GM18861 (cell line): ENCODE results near the gene CHPF.

Experiments
- ATAC-seq: cut with Tn5 transposase; IDR thresholded peaks from one replicate; pipeline ENCODE4 v1.9.1; 2021; ENCODE audit not compliant: unreplicated experiment

CHPF gene

GRCh38 chr2:219569041-219569440, 25.4 kb upstream of the CHPF start:
- no peak for ATAC-seq

GRCh38 chr2:219567791-219568361, 24.3 kb upstream of the CHPF start:
- ATAC-seq: no peak

- no peak for ATAC-seq
These were observed 23.5 kb upstream of the CHPF start for GRCh38 chr2:219567131-219567530.

DNA sequence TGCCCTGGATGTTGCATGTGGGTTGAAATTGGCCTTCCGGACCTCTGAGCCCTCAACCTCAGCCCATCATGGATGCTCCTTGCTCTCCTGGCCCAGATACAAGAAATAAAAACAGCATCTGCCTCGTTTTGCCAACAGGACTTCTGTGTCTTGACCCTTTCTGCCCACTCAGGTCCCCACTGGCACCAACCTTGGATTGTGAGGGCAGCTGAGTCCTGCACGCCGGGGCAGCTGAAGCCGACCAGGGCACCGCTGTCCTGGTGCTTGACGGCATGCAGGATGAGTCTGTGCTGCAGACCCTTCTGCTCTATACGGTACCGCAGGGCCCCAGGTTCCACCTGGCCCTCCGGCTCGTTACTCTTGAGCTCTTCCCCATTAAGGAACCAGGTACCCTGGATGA, 23.0 kb upstream of the CHPF start:
- no peak for ATAC-seq

DNA sequence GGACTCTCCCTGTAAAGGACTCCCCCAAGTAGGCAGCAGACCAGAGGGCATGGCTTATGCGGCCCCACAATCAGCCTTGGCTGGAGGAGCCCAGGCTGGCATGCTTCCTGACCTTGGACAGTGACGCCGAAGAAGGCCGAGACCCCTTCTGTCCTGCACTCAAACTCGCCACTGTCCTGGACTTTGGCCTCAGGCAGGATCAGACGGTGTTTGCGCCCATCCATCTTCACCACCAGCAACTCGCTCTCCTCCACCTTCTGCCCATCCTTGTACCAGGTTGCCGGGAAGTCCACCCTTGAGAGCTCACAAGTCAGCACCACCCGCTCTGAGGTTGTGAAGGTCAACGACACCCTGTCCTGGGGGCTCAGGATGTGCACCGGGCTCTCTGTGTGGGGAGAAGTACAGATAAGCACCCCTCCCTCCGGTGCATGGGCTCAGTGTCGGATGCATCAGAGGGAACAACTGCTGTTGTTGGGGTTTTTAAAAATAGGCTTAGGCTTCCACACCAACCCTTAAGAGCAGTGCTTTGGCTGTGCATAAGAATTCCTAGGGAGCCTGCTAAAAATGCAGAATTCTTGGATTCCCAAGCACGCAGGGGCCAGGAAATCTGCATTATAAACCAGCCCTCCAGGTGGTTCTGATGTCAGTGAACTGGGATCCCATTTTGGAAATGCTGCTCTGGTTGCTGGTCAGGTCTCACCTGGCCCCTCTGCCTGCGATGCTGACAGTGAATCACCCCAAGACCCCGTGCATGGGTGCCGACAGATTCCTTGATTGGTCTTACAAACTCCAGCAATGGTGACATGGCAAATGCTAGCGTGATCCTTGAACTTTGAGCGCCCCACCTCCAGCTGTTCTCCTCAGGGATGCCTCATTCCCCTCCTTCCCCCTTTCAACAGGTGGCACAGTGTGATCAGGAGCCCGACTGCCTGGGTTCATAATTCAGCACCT, 21.8 kb upstream of the CHPF start:
- no peak for ATAC-seq

DNA sequence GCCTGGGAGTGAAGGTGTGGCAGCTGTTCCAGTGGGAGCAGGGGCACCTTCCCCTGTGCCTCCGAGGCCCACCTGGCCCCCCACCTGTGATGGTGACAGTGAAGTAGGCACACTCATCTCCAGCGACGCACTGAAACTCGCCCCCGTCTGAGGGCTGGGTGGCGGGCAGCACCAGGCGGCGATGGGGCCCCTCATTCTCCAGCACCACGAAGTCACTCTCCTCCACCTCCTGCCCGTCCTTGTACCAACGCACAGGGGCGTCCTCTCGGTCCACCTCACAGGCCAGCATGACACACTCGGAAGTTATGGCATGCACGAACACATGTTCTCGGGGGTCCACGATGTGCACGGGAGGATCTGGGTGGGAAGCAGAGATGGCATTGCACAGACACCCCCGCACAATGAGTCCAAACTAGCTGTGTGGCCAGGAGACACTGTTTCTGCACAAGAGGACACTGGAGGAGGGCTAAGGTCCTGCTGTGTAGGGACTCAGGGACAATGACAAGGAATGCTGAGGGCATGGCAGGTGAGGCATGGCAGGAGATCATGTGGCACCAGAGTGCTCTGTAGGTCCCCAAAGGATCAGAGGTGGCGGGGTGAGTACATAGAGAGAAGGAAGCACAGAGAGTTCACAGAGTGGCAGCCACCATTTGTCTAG, 19.8 kb upstream of the CHPF start:
- ATAC-seq: no peak

GRCh38 chr2:219562049-219563020, 18.7 kb upstream of the CHPF start:
- no peak for ATAC-seq

DNA sequence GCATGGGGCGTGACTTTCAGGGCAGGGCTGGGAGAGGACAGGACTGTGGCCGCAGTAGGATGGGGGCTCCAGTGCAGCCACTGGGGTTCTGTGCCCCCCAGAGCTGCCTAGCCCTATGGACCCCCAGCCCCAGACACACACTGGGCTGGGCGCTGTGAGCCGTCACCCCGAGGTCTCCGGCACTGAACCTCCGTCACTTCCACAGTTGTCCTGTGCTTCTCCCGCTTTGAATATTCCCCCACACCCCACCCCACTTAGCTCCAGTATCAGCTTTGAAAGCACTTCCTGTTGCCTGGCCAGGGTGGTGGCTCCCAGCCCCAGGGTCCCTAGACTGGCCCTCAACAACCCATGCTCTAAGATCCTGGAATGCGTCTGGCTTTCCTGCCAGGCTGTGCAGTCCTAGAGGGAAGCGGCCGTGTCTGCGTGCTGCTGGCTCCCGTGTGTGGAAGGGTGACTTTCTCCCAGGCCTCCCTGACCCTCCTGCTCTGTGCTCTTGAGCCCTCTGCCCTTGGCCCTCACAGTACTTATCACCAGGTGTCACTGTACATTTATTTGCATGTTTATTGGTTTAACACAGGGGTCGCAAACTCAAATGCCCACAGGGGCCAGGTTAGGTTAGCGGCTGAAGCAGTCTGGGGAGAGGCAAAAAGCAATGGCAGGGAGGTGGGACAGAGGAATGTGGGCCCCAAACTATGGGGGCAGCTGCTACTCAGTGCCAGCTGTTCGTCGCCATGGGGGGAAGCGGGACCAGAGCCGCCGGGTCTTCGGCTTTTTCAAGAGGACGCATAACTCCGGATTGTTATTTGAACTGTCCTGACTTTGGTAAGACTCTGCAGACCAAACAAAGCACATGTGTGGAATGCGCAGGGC, 17.8 kb upstream of the CHPF start:
- ATAC-seq: no peak

- ATAC-seq: no peak
These were observed 17.2 kb upstream of the CHPF start for GRCh38 chr2:219560893-219561178.

DNA sequence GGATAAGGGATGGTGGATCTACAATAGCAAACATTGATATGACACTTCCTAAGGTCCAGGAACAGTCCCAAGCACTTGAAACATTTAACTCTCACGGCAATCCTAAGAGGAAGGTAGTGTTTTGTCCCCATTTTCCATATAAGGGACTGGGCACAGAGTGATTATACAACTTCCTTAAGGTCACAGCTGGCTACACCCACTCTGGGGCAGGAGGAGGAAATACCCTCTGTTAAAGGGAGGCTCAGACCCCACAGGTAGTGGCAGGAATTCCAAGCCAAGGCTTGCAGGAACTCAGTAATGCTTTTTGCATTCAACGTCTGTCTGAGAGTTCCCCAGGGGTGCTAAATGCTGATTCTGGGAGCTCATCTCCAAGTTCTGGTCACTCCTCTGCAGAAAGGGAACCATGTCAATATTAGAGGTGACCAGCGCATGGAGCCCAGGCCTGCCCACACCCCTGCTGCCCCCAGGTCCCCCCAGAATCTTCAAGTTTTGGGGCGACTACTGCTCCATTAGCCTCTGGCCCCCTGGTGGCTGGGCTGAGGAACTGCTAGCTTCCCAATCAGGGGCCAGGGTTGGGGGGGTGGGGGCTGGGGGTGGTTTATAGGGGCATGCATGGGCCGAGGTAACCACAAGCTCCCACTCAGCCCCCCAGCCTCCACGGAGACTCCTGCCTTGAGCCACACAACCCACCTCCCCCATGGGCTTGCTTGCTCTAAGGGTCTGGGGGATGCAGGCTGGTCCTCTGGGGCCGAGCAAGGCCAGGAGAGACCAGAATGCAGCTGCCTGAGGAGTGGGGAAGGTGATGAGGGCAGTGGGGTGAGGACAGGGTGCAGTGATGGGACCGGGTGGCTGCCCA, 16.7 kb upstream of the CHPF start:
- ATAC-seq: no peak

- no peak for ATAC-seq
These were observed 15.7 kb upstream of the CHPF start for GRCh38 chr2:219559156-219559915.

GRCh38 chr2:219557791-219558785, 14.5 kb upstream of the CHPF start:
- no peak for ATAC-seq

DNA sequence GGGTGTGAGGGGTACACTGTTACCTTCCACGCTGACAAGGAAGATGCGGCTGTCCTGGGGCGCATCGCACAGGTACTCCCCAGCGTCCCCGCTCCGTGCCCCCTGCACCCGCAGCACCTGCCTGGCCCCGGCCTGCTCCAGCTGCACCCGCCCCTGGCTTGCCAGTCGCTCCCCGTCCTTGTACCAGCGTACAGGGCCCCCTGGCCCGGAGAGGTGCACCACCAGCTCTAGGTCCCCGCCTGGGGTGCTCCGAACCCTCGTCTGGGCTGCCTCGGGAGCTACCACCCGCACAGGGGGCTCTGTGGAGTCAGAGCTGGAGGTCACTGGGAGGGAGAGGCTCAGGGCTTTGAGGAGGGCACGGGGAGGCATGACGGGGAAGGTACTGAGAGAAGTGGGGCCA, 13.7 kb upstream of the CHPF start:
- no peak for ATAC-seq

DNA sequence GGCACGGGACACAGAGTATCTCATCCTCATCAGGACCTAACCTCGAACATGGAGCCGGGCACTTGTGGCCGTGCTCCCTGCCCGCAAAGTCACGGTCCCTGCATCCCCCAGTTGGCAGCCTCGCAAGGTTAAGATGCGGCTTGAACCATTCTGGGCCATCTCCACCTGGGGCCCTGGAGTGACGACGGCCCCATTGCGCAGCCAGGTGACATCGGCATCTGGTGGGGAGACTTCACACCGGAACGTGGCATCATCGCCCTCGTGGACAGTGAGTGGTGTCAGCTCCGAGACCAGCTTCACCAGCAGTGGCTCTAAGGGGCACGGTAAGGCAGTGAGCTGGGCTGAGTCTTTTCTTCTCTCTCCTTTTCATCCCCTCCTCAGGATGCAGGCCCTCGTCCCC, 12.8 kb upstream of the CHPF start:
- no peak for ATAC-seq

DNA sequence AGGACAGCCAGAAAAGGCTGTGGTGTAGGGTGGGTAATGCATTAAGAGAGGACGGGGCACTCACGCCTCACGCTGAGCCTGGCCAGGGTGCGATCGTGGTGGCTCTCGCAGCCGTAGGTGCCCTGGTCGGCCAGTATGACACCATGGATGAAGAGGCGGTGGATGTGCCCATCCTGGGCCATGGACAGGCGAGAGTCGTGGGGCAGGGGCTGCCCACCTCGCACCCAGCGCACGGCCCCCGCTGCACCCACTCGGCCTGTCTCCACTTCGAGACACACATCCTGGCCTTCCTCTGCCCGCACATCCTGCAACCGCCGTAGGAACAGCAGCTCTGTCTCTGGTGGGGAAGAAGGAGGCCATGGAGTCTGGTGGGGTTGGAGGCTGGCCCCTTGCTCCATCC, 12.3 kb upstream of the CHPF start:
- ATAC-seq: no peak

- ATAC-seq: no peak
These were observed 10.7 kb upstream of the CHPF start for GRCh38 chr2:219554350-219554749.

DNA sequence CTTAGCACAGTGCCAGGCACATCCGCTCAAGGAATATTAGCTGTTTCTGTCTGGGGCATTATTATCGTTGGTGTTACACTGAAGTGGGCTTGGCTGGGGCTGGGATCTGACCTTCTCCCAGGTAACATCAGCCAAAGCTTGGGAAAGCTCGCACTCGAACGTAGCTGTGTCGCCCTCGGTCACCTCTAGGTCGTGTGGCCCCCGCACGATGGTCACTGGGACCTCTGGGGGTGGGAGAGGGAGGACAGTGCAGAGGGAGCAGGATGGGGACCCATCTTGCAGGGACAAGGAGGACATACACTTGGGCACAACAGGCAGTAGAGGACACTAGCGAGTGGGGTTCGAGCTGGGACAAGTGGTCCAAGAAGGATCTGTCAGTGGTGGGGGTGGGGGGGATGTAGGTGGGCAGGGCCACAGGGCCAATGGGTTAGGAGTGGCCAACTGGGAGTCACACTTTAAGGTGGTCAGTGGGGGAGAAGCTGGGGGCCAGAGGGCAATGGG, 9.9 kb upstream of the CHPF start:
- ATAC-seq: no peak
